ENCODE measurements around the gene MAST4.
A peak's percentile ranks its signal among the peaks of the same experiment; 100 is the strongest.
"Not testable (repeated sequence)": the region's sequence is repeated elsewhere in the genome, so short reads cannot be mapped to it uniquely, and the experiment has no call there.

MAST4 gene

DNA sequence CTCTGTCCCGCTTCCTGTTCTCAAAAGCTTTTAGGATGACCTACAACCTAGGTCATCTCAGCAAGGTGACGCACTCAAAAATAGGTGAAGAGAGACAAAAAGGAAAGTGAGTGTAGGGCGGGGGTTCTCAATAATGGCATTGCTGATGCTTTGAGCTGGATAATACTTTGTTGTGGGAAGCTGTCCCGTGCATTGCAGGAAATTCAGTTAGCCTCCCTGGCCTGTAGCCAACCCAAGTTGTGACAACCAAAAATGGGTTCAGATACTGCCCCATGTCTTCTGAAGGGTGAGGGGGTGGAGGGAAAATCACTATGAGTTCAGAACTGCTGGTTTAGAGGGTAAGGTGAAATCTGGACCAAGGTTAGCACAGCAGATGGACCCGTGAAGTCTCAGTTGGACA is 151.4 kb downstream of the MAST4 start:
- DNase-seq, result peak; percentile 58

DNA sequence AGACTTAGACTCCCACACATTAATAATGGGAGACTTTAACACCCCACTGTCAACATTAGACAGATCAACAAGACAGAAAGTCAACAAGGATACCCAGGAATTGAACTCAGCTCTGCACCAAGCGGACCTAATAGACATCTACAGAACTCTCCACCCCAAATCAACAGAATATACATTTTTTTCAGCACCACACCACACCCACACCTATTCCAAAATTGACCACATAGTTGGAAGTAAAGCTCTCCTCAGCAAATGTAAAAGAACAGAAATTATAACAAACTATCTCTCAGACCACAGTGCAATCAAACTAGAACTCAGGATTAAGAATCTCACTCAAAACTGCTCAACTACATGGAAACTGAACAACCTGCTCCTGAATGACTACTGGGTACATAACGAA is 156.5 kb downstream of the MAST4 start:
- DNase-seq, result not testable (repeated sequence)

DNA sequence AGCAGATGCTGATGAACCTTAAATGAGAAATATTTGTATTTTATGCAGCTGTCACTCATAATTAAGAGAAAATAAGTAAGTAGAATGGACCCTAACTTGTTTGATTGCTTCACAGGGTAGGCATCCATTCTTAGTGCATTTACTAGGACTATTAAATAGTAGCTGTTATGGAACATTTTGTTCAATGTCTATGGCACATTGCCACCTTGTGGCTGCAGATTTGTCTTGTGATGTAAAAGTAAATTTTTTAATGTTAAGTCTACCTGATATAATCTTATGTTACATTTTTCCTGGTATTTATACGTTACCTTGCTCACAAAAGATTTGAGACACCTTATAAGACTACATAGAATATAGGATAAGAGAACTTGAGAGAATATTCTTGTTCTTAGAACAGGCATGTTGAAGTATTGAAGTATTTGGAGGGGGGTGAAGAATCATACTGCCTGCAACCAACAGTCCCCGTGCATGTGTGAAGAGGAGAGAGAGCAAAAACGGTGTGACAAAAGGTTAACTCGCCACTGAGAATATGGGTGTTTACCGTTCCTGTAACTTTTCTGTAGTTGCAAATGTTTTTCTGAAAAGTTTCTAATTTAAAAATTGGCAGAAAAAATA is 161.1 kb downstream of the MAST4 start:
- DNase-seq, result peak; percentile 92

DNA sequence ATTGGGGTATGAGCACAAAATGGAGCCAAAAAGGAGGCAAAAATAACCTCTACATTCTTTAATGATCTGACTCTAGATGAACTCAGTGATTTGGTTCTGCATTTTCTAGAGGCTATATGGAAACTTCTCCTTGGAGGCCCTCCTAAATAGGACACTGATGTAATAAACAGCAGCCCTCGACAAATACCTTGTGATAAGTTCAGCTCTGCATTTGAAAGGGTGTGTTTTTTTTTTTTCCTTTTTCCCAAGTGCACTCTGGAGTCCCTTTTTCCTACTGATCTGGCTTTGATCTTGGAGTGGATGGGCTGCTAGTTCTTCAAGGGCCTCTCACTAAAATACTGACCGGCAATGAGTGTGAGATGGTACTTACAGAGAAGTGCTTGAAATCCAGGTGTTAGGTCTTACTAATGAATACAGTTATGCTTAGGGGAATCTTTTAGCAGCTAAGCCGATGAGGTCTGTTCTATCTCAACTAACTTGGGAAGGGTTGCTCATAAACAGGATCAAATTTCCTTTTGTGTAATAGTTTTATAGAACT is 161.7 kb downstream of the MAST4 start:
- no peak for DNase-seq

DNA sequence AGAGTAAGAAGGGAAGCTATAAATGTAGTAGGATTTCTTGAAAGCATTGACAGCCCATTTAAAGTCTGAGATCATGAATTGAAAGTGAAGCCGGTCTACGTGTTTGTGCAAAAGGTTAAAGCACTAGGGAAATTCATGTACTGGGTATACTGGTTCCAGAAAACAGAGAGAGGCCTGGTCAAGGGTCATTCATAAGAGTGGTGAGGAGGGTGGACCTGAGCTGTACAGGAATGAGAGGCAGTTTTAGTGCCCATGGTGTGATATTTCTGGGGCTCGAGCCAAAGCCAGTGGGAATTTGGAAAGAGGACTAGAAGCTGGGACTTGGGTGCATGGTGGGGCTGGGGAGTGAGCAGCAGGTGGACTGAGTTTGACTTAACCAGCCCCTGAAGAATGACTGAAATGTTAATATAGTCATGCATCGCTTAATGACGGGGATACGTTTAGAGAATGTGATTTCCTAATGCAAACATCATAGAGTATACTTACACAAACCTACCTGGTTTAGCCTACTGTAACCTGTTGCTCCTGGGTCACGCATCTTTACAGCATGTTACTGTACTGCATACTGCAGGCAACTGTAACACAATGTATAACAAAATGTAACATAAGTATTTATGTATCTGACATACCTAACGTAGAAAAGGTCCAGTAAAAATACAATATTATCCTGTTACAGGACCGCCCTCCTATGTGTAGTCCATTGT is 173.0 kb downstream of the MAST4 start:
- DNase-seq, result no peak

DNA sequence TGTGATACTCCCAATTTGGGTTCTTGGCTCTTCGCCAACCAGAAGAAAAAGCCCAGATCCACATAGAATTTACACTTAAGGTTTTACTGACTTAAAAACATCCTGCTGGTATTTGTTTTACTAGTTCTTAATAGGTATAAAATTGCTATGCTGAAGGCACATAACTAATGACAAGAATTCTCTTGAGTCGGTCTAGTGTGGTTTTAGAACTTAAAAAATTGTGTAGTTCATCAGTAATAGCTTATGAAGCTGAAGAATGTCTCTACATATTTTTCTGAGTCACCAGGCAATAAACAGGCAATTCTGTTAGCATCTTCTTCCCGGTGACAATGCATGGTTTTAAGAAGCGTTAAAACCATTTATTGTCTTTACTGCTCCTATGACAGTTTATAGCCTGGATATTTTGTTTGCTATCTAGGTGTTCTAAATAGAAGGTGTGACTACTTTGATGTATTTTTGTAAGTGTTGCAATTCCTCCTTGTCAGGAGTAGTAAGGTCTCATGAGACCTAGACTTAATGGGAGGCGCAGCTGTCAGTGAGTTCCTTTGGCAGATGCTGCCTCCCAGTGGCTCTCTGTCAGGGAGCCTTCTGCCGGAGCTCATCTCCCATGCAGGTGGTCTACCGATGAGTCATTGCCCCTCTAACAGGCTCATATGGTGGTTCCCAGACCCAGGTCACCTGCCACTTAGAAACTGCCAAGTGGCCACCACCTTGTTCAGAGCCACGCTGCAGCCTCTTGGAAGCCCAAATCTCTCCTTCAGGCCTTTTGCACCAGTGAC is 173.8 kb downstream of the MAST4 start:
- peak; percentile 44 for DNase-seq

DNA sequence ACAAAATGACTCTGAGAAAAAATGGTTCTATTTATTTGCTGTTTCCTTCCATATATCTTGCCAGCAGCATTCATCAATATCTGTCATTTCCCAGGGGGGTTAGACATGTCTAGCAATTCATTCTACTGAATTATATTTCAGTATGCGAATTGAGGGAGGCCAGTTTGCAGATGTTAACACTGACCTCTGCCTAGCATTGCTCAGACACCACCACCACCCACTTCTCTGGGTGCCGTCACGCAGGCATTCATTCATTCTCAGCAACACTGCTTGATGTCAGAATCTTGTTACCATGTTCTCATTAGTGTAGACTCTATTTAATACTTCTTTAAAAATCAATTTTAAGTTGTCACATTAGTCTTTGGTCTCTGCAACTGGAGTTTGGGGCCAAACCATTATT is 181.7 kb downstream of the MAST4 start:
- no peak for DNase-seq

DNA sequence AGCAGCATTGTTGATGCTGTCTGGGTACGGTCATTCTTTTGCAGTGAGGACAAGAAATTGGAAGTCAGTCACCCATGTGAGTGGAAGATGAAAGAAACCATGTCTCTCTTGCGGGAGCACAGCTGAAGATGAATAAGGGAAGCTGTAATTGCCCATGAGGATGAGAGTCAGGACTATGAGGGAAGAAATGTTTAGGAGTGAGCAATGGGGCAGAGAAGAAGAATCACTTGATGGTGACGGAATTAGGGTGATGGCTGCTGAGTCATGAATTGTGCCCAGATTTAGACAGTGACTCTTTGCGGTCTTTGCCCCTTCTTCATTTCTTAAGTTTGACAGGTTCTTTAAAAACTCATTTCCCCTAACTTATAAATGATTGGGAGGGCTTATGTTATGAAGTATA is 183.3 kb downstream of the MAST4 start:
- DNase-seq, result no peak

DNA sequence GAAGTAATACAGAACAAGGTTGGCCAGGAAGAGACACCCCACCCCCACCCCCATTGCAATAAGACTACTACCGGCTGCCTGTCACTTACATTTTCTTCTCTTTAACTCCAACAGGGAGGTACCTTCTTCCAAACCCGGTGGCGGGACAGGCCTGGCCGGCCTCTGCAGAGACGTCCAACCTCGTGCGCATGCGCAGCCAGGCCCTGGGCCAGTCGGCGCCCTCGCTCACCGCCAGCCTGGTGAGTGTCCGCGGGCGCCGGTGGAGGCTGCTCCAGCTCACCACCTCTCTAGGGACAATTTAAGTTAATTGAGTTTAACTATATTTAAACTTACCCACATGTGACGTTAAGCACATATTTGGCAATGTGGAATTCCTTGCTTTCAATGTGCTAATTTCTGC is 192.4 kb downstream of the MAST4 start:
- no peak for DNase-seq

DNA sequence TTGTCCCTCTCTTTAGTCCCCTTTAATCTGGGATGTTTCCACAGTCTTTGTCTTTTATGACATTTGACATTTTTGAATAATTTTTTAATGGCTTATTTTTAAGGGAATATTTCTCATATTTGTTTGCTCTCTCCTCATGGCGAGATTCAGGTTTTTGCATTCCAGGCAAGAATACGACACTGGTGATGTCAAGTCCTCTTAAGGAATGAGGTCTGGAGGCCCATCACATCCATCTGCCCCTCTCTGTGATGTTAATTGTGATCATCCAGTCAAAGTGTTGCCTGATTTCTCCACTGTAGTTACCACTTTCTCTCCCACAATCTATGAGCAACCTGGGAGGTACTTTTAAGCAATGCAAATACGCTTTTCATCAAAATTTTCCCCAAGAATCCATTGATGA is 193.2 kb downstream of the MAST4 start:
- no peak for DNase-seq

DNA sequence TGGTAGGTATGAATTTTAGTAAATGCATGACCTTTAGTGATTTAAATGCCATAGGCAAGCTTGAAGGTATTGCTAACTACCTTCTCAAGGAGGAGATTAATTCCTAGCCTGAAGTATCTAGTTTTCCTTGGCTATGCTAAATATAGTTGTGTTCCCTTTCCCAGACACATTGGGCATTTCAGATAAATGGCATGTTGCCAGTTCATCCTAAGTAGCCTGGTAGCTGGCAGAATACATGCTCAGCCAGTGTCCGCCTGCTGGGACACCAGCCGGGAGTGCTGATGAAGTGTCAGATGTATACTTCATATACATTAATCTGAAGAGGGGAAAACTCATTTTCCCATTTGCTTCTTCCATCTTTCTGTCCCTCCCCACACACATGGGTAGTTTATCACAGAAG is 196.9 kb downstream of the MAST4 start:
- DNase-seq, result no peak

DNA sequence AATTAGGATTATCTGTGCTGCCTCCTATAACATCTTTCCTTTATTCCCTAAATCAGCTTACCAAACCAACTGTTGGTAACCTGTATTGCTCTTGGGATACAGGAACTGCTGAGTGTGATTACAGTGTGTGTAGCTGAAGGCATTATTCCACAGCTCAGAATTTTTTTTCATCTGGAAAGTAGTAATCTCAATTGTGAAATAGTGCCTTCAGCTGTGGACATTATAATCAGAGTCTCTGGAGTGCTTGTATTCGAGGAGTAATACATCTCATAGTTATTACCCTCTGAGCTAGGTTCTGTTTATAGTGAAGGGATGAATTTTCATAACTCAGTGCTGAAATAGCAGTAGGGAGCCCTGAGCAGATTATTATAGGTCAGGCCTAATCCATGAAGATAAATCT is 199.5 kb downstream of the MAST4 start:
- no peak for DNase-seq

DNA sequence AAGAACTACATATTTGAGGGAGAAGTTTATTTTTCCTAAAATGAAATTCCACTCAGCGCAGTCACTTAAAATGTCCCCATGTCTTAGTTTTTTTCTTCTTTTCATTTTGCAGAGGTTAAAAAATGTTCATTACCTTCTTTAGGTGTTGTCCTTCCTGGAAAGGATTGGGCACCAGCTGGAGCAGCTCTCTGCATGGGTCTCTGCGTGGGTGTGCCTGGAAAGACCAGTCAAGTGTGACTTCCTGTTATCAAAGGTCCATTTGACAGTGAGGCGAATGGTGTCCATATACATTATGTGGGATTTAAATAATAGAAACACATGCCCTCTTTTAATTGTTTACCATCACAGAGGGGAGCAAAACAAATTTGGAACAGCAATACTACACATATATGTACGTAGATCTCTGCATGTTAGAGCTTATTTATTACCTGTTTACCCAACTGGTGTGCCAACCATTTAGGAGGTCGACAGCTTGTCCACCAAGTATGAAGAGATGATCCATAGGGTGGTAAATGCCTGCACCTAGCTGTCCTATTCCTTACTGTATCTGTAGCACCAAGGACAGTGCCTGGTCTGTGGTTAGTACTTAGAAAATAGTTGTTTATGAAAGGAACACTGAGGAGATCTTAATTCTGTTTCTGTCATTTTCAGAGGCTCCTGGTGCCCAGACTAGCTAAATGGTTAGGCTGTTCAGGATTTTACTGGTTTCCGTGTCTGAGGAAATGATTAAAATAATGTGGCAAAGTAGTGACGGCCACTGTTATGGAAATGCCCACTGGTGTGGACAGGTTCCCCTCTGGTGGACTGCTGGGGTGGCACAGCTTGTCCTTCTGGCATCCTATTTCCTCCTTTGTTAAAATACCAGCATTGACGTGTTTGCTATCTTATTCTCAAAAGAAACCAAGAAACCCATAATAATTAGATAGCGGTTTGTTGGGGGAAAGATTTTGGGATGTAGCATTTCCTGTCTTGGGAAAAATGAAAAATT is 200.4 kb downstream of the MAST4 start:
- peak; percentile 10 for DNase-seq

DNA sequence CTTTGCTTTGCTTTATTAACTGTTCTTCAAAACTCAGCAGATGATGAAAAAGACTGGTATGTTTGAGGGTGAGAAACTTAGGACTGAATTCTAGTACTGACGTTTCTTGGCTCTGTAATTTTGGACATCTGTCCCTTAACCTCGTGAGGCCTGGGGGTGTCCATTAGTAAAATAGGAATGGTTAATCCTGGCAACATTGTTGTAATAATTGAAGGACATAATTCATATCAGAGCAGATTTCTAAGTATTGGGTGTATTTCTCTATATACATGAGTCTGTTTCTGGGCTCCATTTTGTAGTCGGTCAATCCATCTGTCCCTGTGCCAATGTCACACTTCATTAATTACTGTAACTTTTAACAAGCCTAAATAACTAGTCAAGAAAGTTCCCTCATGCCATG is 206.7 kb downstream of the MAST4 start:
- no peak for DNase-seq

DNA sequence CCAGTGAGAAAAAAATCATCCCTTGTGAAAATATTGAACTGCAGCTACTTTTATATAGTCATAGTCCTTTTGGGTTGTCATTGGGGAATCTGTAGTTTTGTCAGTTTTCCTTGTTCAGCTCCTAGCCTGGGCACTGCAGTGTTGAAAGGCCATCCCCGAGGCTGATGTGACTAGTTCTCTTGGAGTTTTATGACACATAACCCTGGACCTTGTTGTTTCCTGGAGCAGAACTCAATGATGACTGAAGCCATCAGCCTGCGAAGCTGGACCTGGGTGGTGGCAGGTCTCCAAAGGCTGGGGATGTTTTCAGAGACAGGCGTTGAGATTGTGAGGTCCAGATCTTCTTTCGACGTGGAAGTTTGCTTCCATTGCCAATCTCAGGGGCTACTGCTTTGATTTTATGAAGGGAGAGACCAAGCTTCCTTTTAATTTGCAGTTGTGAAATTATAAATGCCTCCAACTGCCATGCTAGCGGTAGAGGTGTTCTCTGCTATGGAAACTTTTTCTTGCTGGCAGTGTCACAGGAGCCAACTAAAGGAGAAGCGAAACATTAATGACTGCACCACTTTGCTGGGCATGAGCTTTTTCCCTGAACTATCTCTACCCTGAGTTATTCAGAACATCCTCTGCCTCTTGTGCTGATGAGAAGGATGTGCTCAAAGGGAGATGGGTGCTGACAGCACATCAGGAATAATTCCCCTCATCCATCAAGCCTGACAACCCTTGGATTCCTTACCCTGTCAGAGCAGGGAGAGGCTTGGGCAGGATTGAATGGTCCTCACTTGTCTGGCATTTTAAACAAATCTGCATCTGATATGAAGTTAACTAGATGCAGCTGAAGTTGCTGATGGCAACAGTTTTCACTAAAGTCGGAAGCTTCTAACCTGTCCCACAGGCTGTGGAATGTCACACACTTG is 209.6 kb downstream of the MAST4 start:
- DNase-seq, result no peak

DNA sequence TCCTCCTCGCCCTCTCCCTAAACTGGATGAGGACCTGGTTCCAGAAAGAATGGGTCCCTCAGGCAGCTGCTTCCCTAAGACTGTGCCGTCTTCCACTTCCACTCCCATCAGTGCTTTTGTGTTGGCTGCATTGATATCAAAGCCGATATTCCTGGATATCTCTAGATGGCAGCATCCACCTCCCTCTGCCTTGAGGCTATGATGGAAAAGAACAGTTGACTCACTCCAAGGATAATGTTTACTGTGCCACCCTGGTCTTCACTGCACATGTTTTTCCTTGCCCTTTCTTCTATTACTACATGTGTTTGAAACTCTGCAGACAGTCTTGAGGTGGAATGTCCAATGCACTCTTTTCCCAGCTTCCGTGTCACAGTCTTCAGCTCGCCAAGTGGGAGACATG is 211.6 kb downstream of the MAST4 start:
- DNase-seq, result no peak

DNA sequence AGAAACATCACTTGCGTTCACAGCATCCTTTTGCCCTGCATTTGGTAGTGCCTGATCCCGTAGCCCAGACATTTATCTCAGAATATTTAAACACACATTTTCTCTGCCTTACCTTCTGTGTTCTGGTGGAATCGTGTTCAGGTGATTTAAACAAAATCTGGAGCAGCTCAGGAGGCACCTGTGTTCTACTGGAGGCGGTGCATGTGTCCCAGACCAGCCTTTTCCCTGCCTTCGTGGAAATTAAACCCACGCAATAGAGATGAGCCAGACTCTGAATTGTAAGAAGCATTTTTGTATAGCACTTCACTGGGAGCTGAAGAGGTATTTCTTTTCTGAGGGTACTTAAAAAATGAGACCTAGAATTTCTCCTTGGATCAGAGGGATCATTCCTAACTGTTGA is 212.5 kb downstream of the MAST4 start:
- no peak for DNase-seq

DNA sequence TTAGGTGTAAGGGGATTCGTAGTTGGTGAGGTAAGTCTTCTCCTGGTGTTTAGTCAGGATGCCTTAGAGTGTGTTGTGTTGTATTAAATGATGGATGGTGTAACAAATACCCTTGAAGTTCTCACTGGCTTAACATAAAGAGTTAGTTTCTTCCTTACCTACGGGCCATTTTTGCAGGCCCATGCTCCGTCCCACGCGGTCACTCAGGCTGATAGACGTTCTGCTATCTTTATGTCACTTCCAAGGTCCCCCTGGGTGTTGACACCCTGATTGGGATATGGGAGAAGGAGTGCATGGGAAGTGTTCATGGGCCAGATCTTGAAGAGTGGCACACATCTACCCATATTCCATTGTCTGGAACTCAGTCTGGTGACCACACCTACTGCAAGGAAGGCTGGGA is 214.0 kb downstream of the MAST4 start:
- DNase-seq, result no peak

DNA sequence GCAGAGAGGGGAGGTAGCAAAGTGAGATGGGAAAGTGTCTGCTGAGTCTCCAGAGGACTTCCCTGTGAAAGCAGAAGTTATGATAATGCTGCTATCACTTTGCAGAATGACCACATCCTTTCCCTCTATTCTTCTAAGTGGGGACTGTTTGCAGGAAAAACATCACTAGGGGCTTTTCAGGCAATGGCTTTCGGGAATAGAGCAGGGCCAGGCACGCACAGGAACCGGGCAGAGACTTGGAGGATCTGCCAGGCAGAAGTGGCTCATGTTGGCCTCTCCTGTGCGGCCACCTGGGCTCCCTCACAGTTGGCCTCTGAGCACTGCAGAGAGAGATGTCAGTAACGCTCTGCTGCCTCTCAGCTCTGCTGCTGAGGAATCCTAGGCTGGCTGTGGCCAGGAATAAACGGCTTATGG is 214.7 kb downstream of the MAST4 start:
- peak; percentile 30 for DNase-seq

DNA sequence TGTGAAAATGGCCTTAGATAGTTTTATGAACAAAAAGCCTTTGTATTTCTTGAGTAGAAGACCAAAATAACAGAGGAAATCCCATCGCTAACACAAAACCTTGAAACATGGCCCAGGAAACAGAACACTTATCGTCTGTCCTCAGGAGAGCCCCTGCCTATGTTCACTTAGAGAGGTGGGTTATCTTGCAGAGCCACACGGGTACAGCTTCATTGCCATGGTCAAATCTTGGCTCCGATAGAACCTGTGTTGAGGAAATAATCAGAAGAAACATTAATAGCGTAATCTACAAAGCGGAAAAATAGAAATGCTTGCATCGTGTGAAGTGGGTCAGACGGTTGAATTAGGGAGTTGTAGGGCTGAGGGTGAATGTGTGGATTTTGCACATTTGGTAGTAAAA is 216.1 kb downstream of the MAST4 start:
- DNase-seq, result peak; percentile 74

DNA sequence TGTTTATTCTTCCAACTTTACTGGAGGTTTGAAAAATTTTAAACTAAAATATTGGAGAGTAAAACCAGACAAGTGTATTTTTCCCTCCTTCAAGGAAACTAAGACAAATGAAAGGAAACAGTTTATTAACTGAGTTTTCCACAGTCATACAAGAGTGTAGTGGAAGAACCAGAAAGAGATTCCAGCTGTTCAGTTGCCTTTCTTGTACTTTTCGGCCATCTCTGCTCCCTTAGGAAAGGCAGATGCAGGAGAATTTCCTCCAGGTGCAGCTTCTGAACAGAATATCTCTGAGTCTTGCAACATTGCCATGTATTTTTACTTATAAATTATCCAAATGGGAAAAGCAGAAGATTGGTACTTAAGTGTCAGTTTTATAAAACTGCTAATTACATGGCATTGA is 217.1 kb downstream of the MAST4 start:
- DNase-seq, result no peak
